IPS-18c (cell line): Measurements from ENCODE around the gene GTF3C1.

Experiments
- H3K4me3 ChIP-seq: 2 replicates; pipeline ENCODE4 v1.7.0; 2013; ENCODE audit warnings: low read depth, mild to moderate bottlenecking, low read length, moderate library complexity; ENCODE audit not compliant: insufficient read depth
- H3K9me3 ChIP-seq: one replicate; pipeline ENCODE4 v1.6.1; 2013; ENCODE audit warnings: mild to moderate bottlenecking, low read length, moderate library complexity; ENCODE audit not compliant: control insufficient read depth, insufficient read depth

The GTF3C1 gene

GRCh38 chr16:27410761-27411160 lies 139.0 kb downstream of the GTF3C1 start:
- H3K9me3 ChIP-seq = peaks cover 2% of the 10 kb centered on the region
- no peak overlapping the region for H3K4me3 ChIP-seq
